ENCODE data around the gene PRR23E.

Gene PRR23E
- total RNA-seq = 0 reads per million in 3 donors

DNA sequence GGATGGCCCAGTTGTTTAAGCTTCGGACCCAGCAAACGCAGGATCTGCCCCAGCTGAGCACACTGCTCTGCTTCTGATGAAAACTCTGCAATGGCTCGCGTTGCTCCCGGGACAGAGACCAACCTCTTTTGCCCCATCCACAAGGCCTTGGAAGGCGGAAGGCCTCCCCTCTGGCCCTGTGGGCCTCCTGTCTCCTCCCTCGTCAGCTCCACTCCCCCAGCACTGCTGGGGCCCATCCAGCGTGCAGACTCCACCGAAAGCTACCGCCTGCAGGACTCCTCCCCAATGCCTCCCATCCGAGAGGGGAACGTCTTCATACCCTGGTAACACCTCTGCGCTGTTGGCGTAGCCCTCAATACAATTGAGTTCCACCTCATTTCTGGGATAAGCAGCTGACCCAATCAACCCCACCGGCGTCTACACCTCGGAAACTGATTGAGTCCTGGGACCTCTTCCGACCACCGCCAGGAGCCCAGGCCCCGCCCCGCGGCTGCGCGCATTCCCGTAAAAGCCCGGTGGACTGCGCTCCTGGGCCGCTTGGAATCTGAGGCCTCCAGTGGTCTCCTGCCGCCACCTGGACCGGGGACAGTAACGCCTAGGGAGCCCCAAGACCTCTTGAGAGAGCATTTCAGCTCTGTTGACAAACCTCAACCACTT is at the start of gene PRR23E:
Gene PRR23E, plus strand, starts transcription at position 556 of the 657 bp plus-strand sequence. CDS start 3,555 bp downstream, outside the sequence.
- Histone ChIP-seq H3K9me3 (ENCODE audit: control insufficient read depth, low read length) (no peaks in the 10 kb centered on the region), H3K4me3 (ENCODE audit: insufficient read depth, low read depth, low read length, poor library complexity, severe bottlenecking) (no peak within 1 kb of the TSS), H3K27me3 (replicated peaks; ENCODE audit: control insufficient read depth, insufficient read depth, low read length, poor library complexity, severe bottlenecking) (no peaks in the 10 kb centered on the region), H3K4me1 (ENCODE audit: control insufficient read depth, insufficient read depth, low read length, poor library complexity, severe bottlenecking) (no peaks in the 10 kb centered on the region), H3K27ac (ENCODE audit: insufficient read depth, low read length, poor library complexity, severe bottlenecking) (no peak within 1 kb of the TSS), H3K36me3 (ENCODE audit: control insufficient read depth, insufficient read depth, low read length) (no peaks in the 10 kb centered on the region)
- no peak for DNase-seq

- no peak for DNase-seq
- H3K4me3 ChIP-seq (ENCODE audit: insufficient read depth, low read depth, low read length, poor library complexity, severe bottlenecking) = no peak overlapping the region
- H3K9me3 ChIP-seq (ENCODE audit: control insufficient read depth, low read length) = no peaks in the 10 kb centered on the region
- no peaks in the 10 kb centered on the region for H3K4me1 ChIP-seq (ENCODE audit: control insufficient read depth, insufficient read depth, low read length, poor library complexity, severe bottlenecking)
- H3K36me3 ChIP-seq (ENCODE audit: control insufficient read depth, insufficient read depth, low read length) = no peaks in the 10 kb centered on the region
- no peak overlapping the region for H3K27ac ChIP-seq (ENCODE audit: insufficient read depth, low read length, poor library complexity, severe bottlenecking)
- H3K27me3 ChIP-seq (replicated peaks; ENCODE audit: control insufficient read depth, insufficient read depth, low read length, poor library complexity, severe bottlenecking) = no peaks in the 10 kb centered on the region
These were observed 49.8 kb upstream of the PRR23E start for GRCh38 chr3:127143172-127143571.

DNA sequence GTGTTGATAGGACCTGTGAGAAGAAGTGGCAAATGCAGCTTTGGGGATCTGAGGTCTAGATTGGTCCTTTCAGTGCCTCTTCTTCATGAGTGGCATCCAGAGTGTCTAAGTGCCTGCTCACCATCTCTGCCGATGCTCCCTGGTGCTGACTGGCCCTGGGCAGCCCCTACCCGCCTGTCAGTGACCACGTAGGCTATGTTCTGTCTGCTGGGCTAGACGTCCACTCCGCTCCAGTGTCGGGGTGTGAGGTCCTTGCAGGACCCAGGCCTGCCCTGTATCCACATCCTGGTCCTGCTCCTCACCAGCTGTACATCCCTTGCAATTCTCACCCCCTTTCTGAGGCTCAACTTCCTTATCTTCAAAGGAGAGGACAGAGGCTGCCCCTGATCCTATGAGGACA is 48.3 kb upstream of the PRR23E start:
- no peaks in the 10 kb centered on the region for H3K4me1 ChIP-seq (ENCODE audit: control insufficient read depth, insufficient read depth, low read length, poor library complexity, severe bottlenecking)
- no peak overlapping the region for H3K4me3 ChIP-seq (ENCODE audit: insufficient read depth, low read depth, low read length, poor library complexity, severe bottlenecking)
- H3K27me3 ChIP-seq (replicated peaks; ENCODE audit: control insufficient read depth, insufficient read depth, low read length, poor library complexity, severe bottlenecking) = no peaks in the 10 kb centered on the region
- DNase-seq = no peak
- H3K27ac ChIP-seq (ENCODE audit: insufficient read depth, low read length, poor library complexity, severe bottlenecking) = no peak overlapping the region
- H3K36me3 ChIP-seq (ENCODE audit: control insufficient read depth, insufficient read depth, low read length) = no peaks in the 10 kb centered on the region
- no peaks in the 10 kb centered on the region for H3K9me3 ChIP-seq (ENCODE audit: control insufficient read depth, low read length)

GRCh38 chr3:127145266-127145665 is 47.7 kb upstream of the PRR23E start:
- Histone ChIP-seq H3K9me3 (ENCODE audit: control insufficient read depth, low read length) (no peaks in the 10 kb centered on the region), H3K36me3 (ENCODE audit: control insufficient read depth, insufficient read depth, low read length) (no peaks in the 10 kb centered on the region), H3K27me3 (replicated peaks; ENCODE audit: control insufficient read depth, insufficient read depth, low read length, poor library complexity, severe bottlenecking) (no peaks in the 10 kb centered on the region), H3K4me3 (ENCODE audit: insufficient read depth, low read depth, low read length, poor library complexity, severe bottlenecking) (no peak overlapping the region), H3K27ac (ENCODE audit: insufficient read depth, low read length, poor library complexity, severe bottlenecking) (no peak overlapping the region), H3K4me1 (ENCODE audit: control insufficient read depth, insufficient read depth, low read length, poor library complexity, severe bottlenecking) (no peaks in the 10 kb centered on the region)
- DNase-seq = no peak

DNA sequence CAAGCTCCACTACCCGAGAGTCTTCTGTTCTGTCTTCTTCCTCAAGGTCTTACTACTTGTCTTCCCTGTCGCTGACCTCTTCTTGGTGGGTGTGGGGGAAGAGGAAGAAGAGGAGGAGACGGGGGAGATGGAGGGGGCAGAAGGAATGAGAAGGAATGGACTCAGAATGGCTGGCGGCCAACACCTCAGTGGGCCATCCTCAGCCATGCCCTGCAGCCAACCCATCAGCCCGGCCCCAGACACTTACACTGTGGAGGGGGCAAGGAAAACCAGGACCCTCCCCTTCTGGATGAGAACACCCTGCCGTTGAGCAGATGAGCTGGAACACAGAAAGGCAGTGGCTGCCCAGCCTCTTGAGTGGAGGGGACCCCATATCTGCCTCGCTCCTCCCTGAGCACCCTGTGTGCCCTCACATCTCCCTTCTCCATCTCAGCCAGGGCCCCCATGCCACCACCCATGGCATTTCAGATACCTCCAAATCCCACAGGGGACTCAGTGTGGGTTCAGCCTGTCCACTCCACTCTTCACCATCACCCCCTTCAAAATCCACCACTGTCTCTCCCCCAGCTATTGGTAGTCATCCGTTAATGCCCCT is 45.5 kb upstream of the PRR23E start:
- Histone ChIP-seq H3K36me3 (ENCODE audit: control insufficient read depth, insufficient read depth, low read length) (no peaks in the 10 kb centered on the region), H3K9me3 (ENCODE audit: control insufficient read depth, low read length) (no peaks in the 10 kb centered on the region), H3K27me3 (replicated peaks; ENCODE audit: control insufficient read depth, insufficient read depth, low read length, poor library complexity, severe bottlenecking) (no peaks in the 10 kb centered on the region), H3K27ac (ENCODE audit: insufficient read depth, low read length, poor library complexity, severe bottlenecking) (no peak overlapping the region), H3K4me3 (ENCODE audit: insufficient read depth, low read depth, low read length, poor library complexity, severe bottlenecking) (no peak overlapping the region), H3K4me1 (ENCODE audit: control insufficient read depth, insufficient read depth, low read length, poor library complexity, severe bottlenecking) (no peaks in the 10 kb centered on the region)
- DNase-seq = no peak

DNA sequence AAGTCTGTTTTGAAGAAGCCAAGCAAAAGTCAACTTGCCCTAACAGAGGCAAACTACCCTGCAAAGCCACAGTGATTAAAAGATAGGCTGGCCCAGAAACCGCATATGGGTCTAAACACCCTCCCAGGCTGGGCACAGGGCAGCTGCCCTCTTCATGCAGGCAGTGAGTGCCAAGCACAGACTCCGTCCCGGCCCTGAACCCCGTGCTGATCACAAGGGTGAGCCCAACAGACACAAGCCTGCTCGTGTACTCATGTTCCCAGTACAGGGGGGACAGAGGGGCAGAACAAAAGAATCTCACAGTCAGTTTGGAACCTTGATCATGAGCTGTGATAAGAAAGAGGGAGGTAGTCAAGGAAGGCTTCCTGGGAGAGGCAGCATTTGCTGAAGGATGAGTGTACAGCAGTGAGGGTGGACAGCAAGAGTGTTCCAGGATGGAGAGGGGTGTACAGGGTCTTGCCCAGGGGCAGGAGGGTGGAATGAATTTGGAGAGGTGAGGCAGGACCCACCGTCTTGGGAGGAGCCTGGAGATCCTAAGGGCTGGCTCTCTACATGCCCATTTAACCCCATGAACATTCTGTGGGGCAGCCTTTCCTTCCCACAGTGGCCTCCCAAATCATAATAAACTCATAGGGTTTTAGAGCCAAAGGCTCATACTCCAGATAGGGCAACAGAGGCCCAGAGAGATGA is 43.2 kb upstream of the PRR23E start:
- Histone ChIP-seq H3K4me1 (ENCODE audit: control insufficient read depth, insufficient read depth, low read length, poor library complexity, severe bottlenecking) (no peaks in the 10 kb centered on the region), H3K36me3 (ENCODE audit: control insufficient read depth, insufficient read depth, low read length) (no peaks in the 10 kb centered on the region), H3K9me3 (ENCODE audit: control insufficient read depth, low read length) (no peaks in the 10 kb centered on the region), H3K27me3 (replicated peaks; ENCODE audit: control insufficient read depth, insufficient read depth, low read length, poor library complexity, severe bottlenecking) (no peaks in the 10 kb centered on the region), H3K27ac (ENCODE audit: insufficient read depth, low read length, poor library complexity, severe bottlenecking) (no peak overlapping the region), H3K4me3 (ENCODE audit: insufficient read depth, low read depth, low read length, poor library complexity, severe bottlenecking) (no peak overlapping the region)
- no peak for DNase-seq

DNA sequence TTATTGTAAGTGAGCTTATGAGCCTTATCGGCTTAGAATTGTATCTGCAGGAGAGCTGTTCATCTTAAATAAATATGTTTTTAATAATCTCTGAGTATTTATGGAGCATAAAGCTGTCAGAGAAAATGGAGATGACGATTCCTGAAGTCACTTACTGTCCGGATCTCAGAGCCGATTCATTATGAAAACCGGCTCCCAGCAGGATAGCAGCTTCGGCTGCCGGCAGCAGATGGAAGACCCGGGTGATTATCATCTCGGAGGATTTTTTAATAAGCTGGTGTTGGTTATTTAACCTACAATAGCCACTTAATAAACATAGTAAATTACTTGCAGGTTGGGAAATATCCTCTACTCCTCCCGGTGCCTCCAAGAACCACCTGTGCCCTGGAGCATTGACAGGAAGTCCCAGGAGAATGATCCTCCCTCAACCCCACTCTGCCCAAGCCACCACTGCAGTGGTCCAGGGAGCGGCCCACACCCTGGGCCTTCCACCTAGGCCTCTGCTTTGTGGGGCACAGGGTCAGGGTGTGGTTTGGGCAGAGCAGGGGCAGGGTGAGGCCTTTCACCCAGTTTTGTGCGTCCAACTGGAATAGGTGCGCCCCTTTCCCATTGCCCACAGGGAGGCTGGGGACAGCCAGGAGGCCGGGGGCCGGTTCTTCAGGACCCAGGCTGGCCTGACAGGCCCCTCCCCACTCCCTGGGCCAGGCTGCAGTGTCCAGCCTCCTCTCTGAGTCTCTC is 42.2 kb upstream of the PRR23E start:
- Histone ChIP-seq H3K36me3 (ENCODE audit: control insufficient read depth, insufficient read depth, low read length) (no peaks in the 10 kb centered on the region), H3K4me1 (ENCODE audit: control insufficient read depth, insufficient read depth, low read length, poor library complexity, severe bottlenecking) (no peaks in the 10 kb centered on the region), H3K9me3 (ENCODE audit: control insufficient read depth, low read length) (no peaks in the 10 kb centered on the region), H3K27ac (ENCODE audit: insufficient read depth, low read length, poor library complexity, severe bottlenecking) (no peak overlapping the region), H3K4me3 (ENCODE audit: insufficient read depth, low read depth, low read length, poor library complexity, severe bottlenecking) (no peak overlapping the region), H3K27me3 (replicated peaks; ENCODE audit: control insufficient read depth, insufficient read depth, low read length, poor library complexity, severe bottlenecking) (no peaks in the 10 kb centered on the region)
- no peak for DNase-seq

DNA sequence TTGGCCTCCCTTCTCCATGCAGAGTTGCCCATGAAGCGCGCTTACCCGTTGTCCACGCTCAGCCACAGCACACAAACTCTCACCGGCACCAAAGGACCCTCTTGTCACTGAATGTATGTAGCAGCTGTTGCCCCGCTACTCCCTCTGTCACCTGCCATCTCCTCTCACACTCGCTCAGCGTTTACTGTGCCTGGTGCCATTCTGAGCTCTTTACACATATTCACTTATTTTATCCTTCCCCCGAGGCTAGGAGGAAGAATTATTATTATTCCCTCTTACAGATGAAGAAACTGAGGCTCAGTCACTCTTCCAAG is 41.7 kb upstream of the PRR23E start:
- no peaks in the 10 kb centered on the region for H3K9me3 ChIP-seq (ENCODE audit: control insufficient read depth, low read length)
- H3K27me3 ChIP-seq (replicated peaks; ENCODE audit: control insufficient read depth, insufficient read depth, low read length, poor library complexity, severe bottlenecking) = no peaks in the 10 kb centered on the region
- no peaks in the 10 kb centered on the region for H3K4me1 ChIP-seq (ENCODE audit: control insufficient read depth, insufficient read depth, low read length, poor library complexity, severe bottlenecking)
- no peak for DNase-seq
- H3K27ac ChIP-seq (ENCODE audit: insufficient read depth, low read length, poor library complexity, severe bottlenecking) = no peak overlapping the region
- no peaks in the 10 kb centered on the region for H3K36me3 ChIP-seq (ENCODE audit: control insufficient read depth, insufficient read depth, low read length)
- H3K4me3 ChIP-seq (ENCODE audit: insufficient read depth, low read depth, low read length, poor library complexity, severe bottlenecking) = no peak overlapping the region

DNA sequence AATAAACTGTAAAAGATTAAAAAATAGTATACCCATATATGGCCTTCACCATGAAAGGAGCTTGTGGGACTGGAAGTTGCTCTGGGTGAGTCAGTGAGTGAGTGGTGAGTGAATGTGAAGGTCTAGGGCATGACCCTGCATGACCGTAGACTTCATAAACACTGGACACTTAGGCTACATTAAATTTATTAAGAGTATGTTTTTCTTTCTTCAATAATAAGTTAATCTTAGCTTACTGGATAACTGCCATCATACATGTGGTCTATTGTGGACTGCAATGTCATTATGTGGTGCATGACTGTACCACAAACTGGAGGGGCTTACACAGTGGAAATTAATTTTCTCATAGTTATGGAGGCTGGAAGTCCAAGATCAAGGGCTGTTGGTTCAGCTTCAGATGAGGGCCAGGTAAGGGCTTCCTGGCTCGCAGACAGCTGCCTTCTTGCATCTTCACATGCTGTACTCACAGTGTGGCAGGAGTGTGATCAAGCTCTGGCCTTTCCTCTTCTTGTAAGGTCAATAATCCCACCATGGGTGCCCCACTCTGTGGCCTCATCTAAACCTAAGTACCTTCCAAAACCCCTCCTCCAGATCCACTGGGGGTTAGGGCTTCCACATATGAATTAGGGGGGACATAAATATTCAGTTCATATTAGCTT is 40.8 kb upstream of the PRR23E start:
- Histone ChIP-seq H3K4me3 (ENCODE audit: insufficient read depth, low read depth, low read length, poor library complexity, severe bottlenecking) (no peak overlapping the region), H3K27me3 (replicated peaks; ENCODE audit: control insufficient read depth, insufficient read depth, low read length, poor library complexity, severe bottlenecking) (no peaks in the 10 kb centered on the region), H3K36me3 (ENCODE audit: control insufficient read depth, insufficient read depth, low read length) (no peaks in the 10 kb centered on the region), H3K4me1 (ENCODE audit: control insufficient read depth, insufficient read depth, low read length, poor library complexity, severe bottlenecking) (no peaks in the 10 kb centered on the region), H3K9me3 (ENCODE audit: control insufficient read depth, low read length) (no peaks in the 10 kb centered on the region), H3K27ac (ENCODE audit: insufficient read depth, low read length, poor library complexity, severe bottlenecking) (no peak overlapping the region)
- DNase-seq = no peak

All from effector memory CD4-positive, alpha-beta T cell (primary cell).